Ramos (cell line): ENCODE data around the gene CTSF.
"Not testable (repeated sequence)": the region's sequence is repeated elsewhere in the genome, so short reads cannot be mapped to it uniquely, and the experiment has no call there.

Experiments used
- in situ Hi-C: fragments of 300-500 bp; cut with MboI; formaldehyde crosslinking; loops from one replicate; pipeline ENCODE4 v1.14.3; 2022; ENCODE audit warnings: low sequenced_read_pairs; ENCODE audit not compliant: unreplicated experiment

CTSF gene

DNA sequence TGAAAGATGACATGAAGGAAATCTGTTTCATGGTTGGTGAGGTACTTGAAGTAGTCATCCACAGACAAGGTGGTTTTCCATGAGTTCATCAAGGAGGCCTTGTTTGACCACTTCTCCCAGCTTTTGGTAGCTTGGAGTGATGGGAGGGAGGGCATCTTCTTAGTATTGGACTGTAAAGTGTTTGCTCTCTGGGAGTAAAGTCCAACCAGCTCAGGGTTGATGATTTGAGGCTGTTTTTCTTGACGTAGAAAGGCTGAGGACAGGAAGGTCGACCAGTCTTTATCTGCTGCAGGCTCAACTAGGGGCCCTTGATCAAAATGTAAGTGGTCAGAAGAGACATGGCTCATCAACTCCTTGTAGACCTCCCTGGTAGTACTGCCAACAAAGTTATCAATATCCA is 22.8 kb upstream of the CTSF start:
- in situ Hi-C loops: no loop called here

DNA sequence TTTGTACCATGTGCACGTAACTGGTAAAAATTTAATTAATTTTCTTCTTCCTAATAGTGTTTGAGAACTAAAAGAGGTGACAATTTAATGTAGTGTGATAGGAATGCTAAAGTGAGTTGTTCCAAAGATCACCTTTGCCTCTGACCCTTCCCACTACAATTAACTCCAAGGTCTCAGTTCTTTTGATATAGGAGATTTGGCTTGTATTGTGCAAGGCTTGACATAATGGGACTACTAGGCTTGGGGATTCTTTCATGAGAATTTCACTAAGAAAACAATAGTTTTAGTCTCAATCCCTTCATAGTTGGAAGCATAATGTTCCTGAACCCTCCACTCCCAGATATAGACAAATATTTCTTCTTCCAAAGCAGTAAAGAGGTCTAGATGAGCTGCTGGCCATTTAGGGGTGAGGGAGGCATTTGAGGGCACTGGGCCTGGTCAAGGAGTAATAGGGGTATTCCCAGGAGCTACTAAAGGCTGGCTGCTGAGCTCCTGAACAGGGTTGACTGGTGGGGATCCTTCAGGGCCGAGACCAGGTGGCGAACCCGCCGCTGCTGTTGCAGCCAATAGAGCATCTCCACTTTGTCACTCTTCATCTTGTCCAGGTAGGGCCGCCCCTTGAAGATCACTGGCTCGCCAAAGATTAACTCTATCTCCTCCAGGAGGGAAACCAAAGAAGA is 21.7 kb upstream of the CTSF start:
- in situ Hi-C loops: no loop called here

DNA sequence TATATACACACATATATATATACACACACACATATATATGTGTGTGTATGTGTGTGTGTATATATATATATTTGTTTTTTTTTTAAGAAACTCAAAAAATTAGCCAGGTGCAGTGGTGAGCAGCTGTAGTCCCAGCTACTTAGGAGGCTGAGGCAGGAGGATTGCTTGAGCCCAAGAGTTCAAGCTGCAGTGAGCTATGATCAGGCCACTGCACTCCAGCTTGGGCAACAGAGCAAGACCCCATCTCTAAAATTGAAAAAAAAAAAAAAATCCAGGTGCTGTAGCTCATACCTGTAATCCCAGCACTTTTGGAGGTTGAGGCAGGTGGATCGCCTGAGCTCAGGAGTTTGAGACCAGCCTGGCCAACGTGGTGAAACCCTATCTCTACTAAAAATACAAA is 20.9 kb upstream of the CTSF start:
- in situ Hi-C loops: not testable (repeated sequence)

DNA sequence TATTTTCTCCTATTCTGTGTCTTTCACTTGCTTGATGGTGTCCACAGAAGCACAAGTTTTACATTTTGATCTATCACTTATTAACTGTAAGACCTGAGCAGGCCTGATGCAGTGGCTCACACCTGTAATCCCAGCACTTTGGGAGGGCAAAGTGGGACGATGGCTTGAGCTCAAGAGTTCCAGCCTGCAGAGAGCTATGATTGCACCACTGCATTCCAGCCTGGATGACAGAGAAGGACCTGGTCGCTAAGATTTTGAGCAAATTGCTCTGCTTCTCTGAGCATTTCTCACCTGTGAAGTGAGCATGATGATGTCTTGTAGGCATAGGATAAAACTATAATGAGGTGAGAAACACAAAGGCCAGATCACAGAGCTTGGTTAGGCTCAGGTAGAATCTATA is 17.7 kb upstream of the CTSF start:
- in situ Hi-C loops: no loop called here

DNA sequence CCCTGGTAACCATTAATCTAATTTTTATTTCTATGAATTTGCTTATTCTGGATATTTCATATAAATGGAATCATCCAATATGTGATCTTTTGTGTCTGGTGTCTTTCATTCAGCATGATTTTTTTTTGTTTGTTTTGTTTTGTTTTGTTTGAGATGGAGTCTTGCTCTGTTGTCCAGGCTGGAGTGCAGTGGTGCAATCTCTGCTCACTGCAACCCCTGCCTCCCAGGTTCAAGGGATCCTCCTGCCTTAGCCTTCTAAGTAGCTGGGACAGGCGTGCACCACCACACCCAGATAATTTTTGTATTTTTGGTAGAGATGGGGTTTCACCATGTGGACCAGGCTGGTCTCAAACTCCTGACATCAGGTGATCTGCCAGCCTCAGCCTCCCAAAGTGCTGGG is 17.0 kb upstream of the CTSF start:
- in situ Hi-C loops: not testable (repeated sequence)

DNA sequence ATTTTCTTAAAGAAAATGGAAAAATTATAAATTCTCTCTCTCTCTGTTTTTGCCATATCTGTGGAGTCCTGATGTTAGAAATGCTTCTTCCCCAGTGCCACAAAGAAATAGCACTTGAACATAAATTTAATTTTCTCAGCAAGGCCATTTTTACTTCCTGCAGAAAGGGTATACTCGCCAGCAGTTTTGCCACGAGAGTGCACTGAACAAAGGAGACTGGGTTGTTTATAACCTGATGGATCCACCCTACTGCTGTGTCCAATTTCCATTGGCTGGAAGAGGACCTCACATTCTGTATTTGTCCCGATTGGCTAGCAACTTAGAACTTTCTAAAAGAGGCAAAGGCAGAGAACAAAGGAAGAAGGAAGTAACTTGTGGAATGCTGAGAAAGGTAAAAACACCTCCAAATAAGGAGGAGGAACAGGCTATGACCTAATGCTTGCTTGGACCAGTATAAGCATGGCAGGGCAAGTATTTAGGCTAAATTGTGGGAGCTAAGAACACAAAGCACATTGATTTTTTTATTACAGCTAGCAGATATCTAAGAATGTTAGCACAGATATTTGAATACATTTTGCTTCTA is 14.2 kb upstream of the CTSF start:
- in situ Hi-C loops: not testable (repeated sequence)

DNA sequence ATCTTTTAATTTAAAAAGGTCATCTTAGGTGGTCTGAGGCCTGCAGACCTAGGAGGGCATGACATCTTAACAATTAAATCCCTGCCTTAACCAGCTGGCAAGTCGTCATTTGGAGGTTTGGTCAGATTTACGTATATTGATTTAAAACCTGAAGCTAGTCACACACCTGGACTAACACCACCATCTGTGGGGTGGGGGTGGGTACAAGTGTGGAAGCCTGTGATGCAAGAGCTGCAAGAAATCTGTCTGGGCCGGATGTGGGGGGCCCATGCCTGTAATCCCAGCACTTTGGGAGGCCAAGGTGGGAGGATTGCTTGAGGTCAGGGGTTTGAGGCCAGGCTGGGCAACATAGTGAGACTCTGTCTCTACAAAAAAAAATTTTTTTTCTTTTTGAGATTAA is 12.9 kb upstream of the CTSF start:
- in situ Hi-C loops: no loop called here

DNA sequence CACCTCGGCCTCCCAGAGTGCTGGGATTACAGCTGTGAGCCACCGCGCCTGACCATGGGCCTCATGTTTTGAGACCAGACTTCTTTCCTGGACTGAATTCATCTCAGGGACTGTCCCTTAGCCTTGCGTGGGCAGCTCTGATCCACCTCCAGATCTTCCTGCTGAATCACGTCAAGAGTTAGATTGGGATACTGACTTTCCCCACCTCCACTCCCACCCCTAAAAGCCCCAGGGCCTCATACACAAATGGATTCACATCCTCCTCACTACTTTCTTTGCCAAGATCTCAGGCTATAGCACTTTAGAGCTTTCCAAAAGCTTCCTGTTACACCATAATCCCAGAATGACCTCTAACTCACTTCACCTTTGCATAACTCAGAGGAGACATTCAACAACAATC is 12.4 kb upstream of the CTSF start:
- in situ Hi-C loops: no loop called here

DNA sequence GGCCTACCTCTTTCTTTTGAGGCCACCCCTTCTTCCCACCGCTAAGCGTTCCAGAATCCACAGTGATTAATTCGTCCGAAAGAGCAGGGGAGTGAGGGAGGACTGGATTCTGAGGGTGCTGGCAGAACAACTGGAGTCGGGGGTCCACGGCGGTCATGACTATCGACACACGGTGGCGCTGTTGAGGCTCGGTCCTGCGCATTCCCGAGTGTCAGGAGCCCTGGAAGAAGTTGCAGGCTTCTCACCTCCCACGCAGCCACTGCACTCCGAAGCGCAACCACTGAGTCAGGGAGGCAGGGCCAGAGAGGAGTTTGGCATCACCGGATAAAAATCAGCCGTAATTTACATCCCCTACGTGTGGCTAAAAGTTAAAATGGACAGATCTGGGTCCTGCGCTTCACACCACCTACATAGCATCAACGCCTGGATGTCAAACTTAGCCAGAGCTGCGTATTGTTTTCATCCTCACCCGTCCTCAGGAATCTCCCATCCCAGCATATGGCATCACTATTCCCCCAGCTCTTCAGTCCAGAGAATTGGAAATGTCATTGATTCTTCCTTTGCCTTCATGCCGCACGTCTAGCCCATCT is 10.7 kb upstream of the CTSF start:
- in situ Hi-C loops: loop anchor here (5.0 kb wide), 1 partner anchor 103 kb away; no protein-coding TSS in a partner anchor

DNA sequence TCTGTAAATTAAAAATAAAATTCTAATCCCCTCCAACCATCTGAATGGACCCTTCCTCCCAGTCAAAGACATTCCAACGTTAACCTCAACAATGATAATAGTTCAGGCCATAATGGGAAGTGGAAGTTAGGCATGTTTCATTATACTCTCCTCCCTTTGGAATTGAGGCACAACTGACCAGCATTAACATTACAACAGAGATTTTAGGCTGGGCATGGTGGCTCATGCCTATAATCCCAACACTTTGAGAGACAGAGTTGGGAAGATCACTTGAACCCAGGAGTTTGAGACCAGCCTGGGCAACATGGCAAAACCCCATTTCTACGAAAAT is 2.4 kb upstream of the CTSF start:
- in situ Hi-C loops: no loop called here

DNA sequence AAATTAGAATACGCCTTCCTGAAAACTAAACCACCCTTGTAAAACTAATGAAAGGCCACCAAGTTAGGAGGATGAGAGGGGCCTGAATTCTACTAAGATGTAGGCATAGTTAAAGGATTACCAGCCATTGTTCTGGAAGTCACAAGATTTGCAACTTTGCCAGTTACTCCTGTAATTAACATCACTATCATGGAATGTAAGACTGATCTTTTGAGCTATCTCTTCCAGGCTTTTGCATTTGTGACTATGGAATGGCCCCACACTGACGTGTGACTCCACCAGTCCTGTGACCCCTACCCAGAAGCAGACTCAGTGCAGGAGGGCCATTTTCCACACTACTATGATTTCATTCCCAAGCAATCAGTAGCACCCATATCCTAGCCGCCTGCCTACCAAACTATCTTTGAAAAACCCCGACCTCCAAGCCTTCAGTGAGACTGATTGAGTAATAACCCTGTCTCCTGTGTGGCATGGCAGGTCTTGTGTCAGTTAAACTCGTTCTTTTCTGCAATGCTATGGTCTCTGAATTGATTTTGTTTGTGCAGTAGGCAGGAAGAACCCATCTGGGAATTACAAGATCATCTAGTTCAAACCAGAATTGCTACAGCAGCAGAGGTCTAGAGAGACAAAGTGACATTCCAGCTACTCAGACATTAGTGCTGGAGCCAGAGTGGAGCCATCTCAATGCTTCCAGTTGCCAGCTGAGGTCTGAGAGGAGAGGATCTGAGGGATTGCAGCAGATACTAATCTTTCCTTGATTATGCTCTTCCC is 1.9 kb upstream of the CTSF start:
- in situ Hi-C loops: no loop called here

DNA sequence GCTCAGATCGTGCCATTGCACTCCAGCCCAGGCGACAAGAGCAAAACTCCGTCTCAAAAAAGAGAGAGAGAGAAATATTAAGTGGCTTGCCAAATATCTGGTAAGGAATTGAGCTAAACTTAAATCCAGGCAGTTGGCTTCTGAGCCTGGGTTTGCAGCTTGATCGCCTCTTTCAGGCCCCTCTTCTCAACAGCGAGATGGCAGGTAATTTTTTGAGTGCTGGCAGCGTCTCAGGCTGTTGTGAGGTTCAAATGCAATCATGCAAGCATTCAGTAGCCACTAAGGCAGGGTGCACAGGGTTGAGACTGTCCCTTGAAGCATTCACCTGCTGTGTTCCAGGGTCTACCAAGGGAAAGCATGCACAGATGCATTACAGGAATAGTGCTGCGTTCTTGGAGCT is 670 bp upstream of the CTSF start:
- in situ Hi-C loops: no loop called here

DNA sequence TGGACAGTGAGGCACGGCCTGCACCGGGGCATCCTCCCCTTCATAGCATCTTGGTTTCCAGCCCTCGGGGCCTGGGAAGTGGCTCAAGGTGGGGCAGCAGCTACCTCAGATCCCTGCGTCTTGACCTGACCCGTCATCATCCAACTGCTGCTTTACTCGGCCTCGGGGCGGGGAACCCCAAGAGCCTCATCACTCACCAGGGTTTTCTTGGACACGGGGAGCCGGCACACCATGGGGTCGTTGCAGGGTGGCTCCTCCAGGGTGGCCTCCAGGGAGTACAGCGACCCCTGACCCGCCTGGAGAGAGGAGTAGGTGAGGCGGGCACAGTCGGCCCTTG is 651 bp downstream of the CTSF start:
- in situ Hi-C loops: no loop called here

DNA sequence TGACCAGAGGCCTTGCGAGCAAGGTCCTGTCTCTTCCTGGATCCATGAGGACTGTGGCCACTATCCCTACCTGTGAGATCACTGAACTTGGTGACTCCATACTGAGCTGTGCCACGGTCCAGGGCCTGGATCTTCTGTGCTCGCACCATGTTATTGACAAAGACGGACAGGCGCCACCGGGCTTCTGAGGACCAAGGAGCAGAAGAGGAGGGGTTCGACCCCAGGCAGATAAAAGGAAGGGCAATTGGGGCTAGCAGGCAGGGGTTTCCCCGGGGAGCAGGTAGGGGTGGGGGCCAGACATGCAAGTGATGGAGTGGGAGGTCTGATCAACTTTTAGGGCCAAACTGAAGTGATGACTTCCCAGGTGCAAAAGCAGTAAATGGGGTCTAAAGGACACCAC is 2.2 kb downstream of the CTSF start:
- in situ Hi-C loops: no loop called here

DNA sequence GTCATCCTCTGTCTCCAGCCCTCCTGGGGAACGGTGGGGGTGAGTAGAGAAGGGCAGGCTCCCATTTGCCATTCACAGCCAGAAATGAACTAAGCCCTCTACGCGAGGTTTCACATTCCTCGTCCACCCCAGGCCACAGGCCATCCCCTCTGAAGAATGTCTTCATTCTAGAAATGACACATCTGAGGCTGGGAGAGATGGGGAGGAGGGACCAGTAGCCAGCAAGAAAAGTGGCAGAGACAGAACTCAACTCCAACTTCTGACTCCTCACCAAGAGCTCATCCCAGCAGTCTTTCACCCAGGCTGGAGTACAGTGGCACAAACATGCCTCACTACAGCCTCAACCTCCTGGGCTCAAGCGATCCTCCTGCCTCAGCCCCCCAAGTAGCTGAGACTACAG is 3.4 kb downstream of the CTSF start:
- in situ Hi-C loops: no loop called here

DNA sequence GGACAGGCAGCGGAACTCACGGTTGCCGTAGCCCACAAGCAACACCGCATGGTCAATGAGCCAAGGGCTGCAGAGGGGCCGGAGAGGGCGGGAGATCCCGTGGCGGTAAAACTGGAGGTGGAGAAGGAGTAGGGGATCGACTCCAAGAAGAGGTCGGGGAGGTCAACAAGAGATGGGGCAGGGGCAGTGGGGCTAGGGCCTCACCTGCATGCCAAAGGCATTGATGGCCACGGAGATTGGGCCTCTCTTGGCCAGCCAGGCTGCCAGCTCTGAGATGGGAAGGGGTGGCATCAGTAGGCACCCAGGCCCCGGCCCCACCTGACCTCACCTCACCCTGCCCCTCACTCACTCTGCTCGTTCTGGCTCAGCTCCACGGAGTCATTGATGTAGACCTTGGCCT is 3.9 kb downstream of the CTSF start:
- in situ Hi-C loops: no loop called here

DNA sequence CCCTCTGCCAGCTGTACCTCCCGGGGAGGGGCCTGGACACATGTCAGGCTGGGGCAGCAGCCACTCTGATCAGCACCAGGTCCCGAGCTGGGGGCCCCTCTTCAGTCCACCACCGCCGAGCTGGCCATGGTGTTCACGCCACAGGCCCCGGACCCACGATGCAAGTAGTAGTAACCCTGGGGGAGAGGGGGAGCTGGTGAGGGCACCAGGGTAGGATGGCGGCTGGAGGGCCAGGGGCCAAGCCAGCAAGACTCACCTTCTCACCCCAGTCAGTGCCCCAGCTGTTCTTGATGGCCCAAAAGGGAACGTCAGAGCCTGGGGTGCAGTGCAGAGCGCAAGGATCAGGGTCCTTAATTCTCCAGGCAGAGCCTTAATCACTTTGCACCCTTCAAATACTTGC is 4.6 kb downstream of the CTSF start:
- in situ Hi-C loops: no loop called here

DNA sequence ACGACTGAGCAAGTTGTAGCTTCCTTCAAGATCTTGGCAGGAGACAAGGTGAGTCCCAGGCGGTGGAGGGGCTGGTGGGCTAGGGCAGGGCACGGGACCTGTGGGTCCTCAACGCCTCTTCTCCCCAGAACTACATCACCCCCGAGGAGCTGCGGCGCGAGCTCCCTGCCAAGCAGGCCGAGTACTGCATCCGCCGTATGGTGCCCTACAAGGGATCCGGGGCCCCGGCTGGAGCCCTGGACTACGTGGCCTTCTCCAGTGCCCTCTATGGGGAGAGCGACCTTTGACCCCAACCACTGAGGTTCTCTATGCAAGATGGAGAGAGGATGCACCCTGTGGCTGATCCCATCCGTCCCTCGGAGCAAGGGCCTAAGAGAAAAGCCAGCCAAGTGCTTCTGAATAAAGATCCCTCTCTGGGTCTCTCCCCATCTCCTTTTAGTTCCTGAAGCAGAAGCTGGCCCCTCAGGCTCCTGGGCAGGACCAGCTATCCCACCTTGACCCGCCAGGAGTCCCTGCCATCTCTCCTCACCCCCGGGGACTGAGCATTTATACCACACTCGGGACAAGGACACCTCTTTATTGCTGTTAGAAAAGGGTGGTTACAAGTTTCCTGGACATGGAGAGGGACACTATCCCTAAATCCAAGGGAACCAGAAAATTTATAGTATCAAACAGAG is 5.4 kb downstream of the CTSF start:
- in situ Hi-C loops: no loop called here

DNA sequence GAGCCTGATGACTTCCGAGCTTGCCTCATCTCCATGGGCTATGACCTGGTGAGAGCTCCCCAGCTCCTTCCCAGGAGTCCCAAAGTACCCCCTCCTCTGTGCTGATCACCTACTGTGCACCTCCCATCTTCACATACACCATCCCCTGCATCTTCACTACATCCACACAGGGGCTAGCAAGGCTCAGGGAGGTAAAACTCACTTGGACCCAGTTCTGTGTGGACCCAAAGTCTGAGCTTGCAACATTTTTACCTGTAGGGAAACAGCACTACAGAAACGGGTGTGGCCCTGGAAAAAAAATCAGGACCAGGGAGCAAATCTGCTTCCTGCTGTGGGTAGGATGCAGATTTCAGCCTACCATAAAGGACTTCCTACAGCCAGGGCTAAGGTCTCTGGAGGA is 6.1 kb downstream of the CTSF start:
- in situ Hi-C loops: no loop called here

DNA sequence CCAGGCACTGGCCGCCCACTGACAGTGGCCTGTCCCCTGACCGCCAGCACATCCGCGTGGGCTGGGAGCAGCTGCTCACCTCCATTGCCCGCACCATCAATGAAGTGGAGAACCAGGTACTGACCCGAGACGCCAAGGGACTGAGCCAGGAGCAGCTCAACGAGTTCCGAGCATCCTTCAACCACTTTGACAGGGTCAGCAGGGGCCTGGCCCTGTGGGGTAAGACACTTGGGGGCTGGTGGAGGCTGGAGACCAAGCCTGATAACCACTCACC is 6.5 kb downstream of the CTSF start:
- in situ Hi-C loops: no loop called here
